Spleen (tissue), 7 donors: ENCODE results near the gene SDHAF4.
"Not testable (repeated sequence)": the region's sequence is repeated elsewhere in the genome, so short reads cannot be mapped to it uniquely, and the experiment has no call there.

Experiments used
- CTCF ChIP-seq, 11 experiments: fragments of 200-600 bp in 7 of 11; fragments of 450-650 bp in 4 of 11; sonication (generic) in 4 of 11; IDR thresholded peaks in 8 of 11; conservative IDR thresholded peaks in 3 of 11; 1 replicate in 7 of 11; 2 replicates in 4 of 11; pipeline versions ENCODE4 v1.4.0 to v1.8.0; 2016 to 2021; ENCODE audit warnings: antibody characterized with exemption in 11 of 11, inconsistent platforms in 4 of 11, mild to moderate bottlenecking in 1 of 11
- POLR2AphosphoS5 ChIP-seq, 3 donors: sonication (generic); formaldehyde crosslinking; IDR thresholded peaks; one replicate each; pipeline ENCODE4 v1.5.1; 2017; ENCODE audit warnings: antibody characterized with exemption in 3 of 3
- donor health status: DM: no; HTN: no; CAD: no; lungs with moderate emphysema.
- donor health status: DM: no; HTN: no; CAD: no.
- donor health status: DM: no; HTN: no; CAD: no.

GRCh38 chr6:70562401-70562800 is 4.3 kb upstream of the SDHAF4 start:
- TF ChIP-seq CTCF (IDR thresholded peaks at IDR 0.05 in 8 of 11, conservative IDR thresholded peaks at IDR 0.05 in 3 of 11); POLR2AphosphoS5 (IDR thresholded peaks at IDR 0.05): not testable (repeated sequence)
